ENCODE data around the gene SULT6B1.

DNA sequence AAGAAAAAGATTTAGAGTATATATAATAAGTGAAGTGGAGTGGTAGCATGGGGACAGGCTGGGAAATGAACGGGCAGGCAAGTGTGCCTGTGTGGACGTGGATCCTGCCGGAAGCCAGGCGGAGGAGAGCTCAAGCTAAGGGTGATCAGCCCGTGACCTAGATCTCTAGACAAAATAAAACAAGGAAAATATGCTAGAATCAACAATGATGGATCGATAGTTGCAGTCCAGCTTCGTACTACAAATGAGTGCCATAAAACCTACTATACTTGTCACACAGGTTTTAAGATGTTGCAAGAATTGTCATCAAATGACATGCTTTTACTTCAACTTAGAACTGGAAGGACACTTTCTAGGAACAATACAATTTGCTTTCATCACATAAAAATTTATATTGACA lies 40.1 kb downstream of the SULT6B1 start:
- TF ChIP-seq CTCF (conservative IDR thresholded peaks at IDR 0.05; ENCODE audit: low read length) (no peak), EZH2phosphoT487 (IDR thresholded peaks at IDR 0.05; ENCODE audit: borderline replicate concordance) (no peak)

All from Loucy (cell line).